ENCODE results near the gene RTN4RL1. TPM values are rescaled to one million over a fixed set of nuclear protein-coding genes. Genes with fewer than 3 reads are reported as not detected.

Gene RTN4RL1
- total and polyA plus RNA-seq, 2 of the 13 experiments (the other 11 are each of a cell fraction or from before 2014, with no cell fraction given), result 0.01 TPM; not detected in 1

GRCh38 chr17:1946021-1946932, 78.9 kb downstream of the RTN4RL1 start (continued):
- TF ChIP-seq SKIL (CRISPR knock-in tag; IDR thresholded peaks at IDR 0.05; ENCODE audit: borderline replicate concordance) (0 out of 2 replicates have a peak, but pooled peaks have one; percentile 19), SAP130 (CRISPR knock-in tag; IDR thresholded peaks at IDR 0.05; ENCODE audit: low read depth) (peak; percentile 45; the same call in 1 of the 2 replicates), HOXA3 (CRISPR knock-in tag; IDR thresholded peaks at IDR 0.05) (0 out of 2 replicates have a peak, but pooled peaks have one; percentile 44), MIXL1 (CRISPR knock-in tag; IDR thresholded peaks at IDR 0.05) (no peak)

GRCh38 chr17:1945621-1946020, 79.5 kb downstream of the RTN4RL1 start:
- Histone ChIP-seq H4K20me1 (ENCODE audit: insufficient read depth, low read length) (no peaks in the 10 kb centered on the region; the same call in 1 of the 2 replicates), H3K4me1 (ENCODE audit: insufficient read depth, low read length) (peaks cover 30% of the 10 kb centered on the region), H3K27ac (ENCODE audit: extremely low read length, insufficient read depth, low read length) (no peak overlapping the region), H3K4me2 (ENCODE audit: low read depth, low read length) (peak overlapping the region; percentile 33), H3K9me3 (ENCODE audit: low read length) (no peaks in the 10 kb centered on the region), H3K36me3 (replicated peaks in 1 of 2; ENCODE audit: control insufficient read depth in 1 of 2, insufficient read depth in 2 of 2, low read length in 2 of 2) (no peaks in the 10 kb centered on the region), H3K9ac (ENCODE audit: insufficient read depth, low read depth, low read length) (no peak overlapping the region), H3K4me3 (replicated peaks in 1 of 3; ENCODE audit: insufficient read depth in 1 of 3, low read depth in 2 of 3, low read length in 3 of 3) (no peak overlapping the region), H2AFZ (ENCODE audit: low read length) (no peak overlapping the region), H3K27me3 (ENCODE audit: control insufficient read depth in 1 of 2, insufficient read depth in 2 of 2, low read length in 2 of 2) (peaks cover 7 to 38% of the 10 kb centered on the region in 2 experiments; a peak in 4 of 5 replicates), H3K79me2 (ENCODE audit: insufficient read depth, low read length) (no peaks in the 10 kb centered on the region)
- ChIA-PET POLR2A (no interaction called here), CTCF (ENCODE audit: low intra/inter-chr PET ratio, low total read pairs) (no interaction called here)
- no TSS peak for BruUV-seq (replicated peaks)
- no peak for DNase-seq (ENCODE audit: low spot score)
- FAIRE-seq, result no peak
- ATAC-seq, result no peak
- WGBS (ENCODE audit: low lambda C conversion rate), result 70% methylated on average over 9 of the region's 12 CpGs
- TF ChIP-seq RARG (CRISPR knock-in tag; IDR thresholded peaks at IDR 0.05; ENCODE audit: low read depth), result no peak
- TF ChIP-seq ZKSCAN1 (IDR thresholded peaks at IDR 0.05; ENCODE audit: low read length), result no peak
- TF ChIP-seq ZNF496 (CRISPR knock-in tag; IDR thresholded peaks at IDR 0.05; ENCODE audit: insufficient replicate concordance), result no peak
- TF ChIP-seq ZNF33A (CRISPR knock-in tag; IDR thresholded peaks at IDR 0.05; ENCODE audit: borderline replicate concordance), result no peak
- TF ChIP-seq MTERF4 (CRISPR knock-in tag; IDR thresholded peaks at IDR 0.05), result no peak
- no peak for TF ChIP-seq ZNF432 (CRISPR knock-in tag; IDR thresholded peaks at IDR 0.05; ENCODE audit: borderline replicate concordance)
- intact Hi-C loops (cut with micrococcal nuclease; ENCODE audit: unreplicated experiment), result no loop called here
- in situ Hi-C loops (cut with HindIII; ENCODE audit: extremely low pct_ligation_motif_present, low pct_unique_long_range_greater_than_20kb), result no loop called here

Measured in HepG2 (cell line).